Neuronal stem cell (in vitro differentiated cells): ENCODE data around the gene TRPM2.

ENCODE experiments used
- DNase-seq: peaks from one replicate; pipeline ENCODE4 v3.0.0-alpha.2; 2013; ENCODE audit warnings: low spot score
- H2AFZ ChIP-seq: one replicate; pipeline ENCODE4 v1.6.1; 2013; ENCODE audit warnings: mild to moderate bottlenecking, low read length, inconsistent platforms
- H2AK5ac ChIP-seq: 2 replicates; pipeline ENCODE4 v1.6.1; 2013; ENCODE audit warnings: low read depth, mild to moderate bottlenecking, inconsistent platforms, low read length, moderate library complexity, mixed read lengths
- H2BK120ac ChIP-seq: 2 replicates; pipeline ENCODE4 v1.6.1; 2013; ENCODE audit warnings: low read depth, mild to moderate bottlenecking, inconsistent platforms, low read length, moderate library complexity, mixed read lengths
- H2BK12ac ChIP-seq: one replicate; pipeline ENCODE4 v1.6.1; 2013; ENCODE audit warnings: low read length, inconsistent platforms
- H2BK15ac ChIP-seq: 2 replicates; pipeline ENCODE4 v1.6.1; 2013; ENCODE audit warnings: mild to moderate bottlenecking, low read length, inconsistent platforms, mixed read lengths
- H2BK5ac ChIP-seq: one replicate; pipeline ENCODE4 v1.6.1; 2013; ENCODE audit warnings: inconsistent platforms, mild to moderate bottlenecking, low read length, moderate library complexity
- H3K14ac ChIP-seq: one replicate; pipeline ENCODE4 v1.6.1; 2013; ENCODE audit warnings: low read length, inconsistent platforms
- H3K18ac ChIP-seq: 2 replicates; pipeline ENCODE4 v1.6.1; 2013; ENCODE audit warnings: low read length, inconsistent platforms
- H3K23ac ChIP-seq: 2 replicates; pipeline ENCODE4 v1.6.1; 2013; ENCODE audit warnings: low read depth, mild to moderate bottlenecking, mixed read lengths, low read length, inconsistent platforms; ENCODE audit not compliant: poor library complexity
- H3K27ac ChIP-seq: replicated peaks from 3 replicates; pipeline ENCODE4 v1.5.1; 2013; ENCODE audit warnings: low read length, inconsistent platforms
- H3K27me3 ChIP-seq, 3 experiments: 2 replicates each; pipeline ENCODE4 v1.6.1; 2013; ENCODE audit warnings: low read length in 3 of 3, mild to moderate bottlenecking in 2 of 3, inconsistent platforms in 1 of 3, low read depth in 1 of 3, mixed read lengths in 1 of 3, moderate library complexity in 1 of 3; ENCODE audit not compliant: control insufficient read depth in 3 of 3, insufficient read depth in 3 of 3
- H3K36me3 ChIP-seq, 2 donors: replicated peaks in 1 of 2; 2 replicates each; pipeline ENCODE4 v1.6.1; 2013; ENCODE audit warnings: low read length in 2 of 2; ENCODE audit not compliant: control insufficient read depth in 2 of 2, insufficient read depth in 2 of 2
- H3K4ac ChIP-seq: 2 replicates; pipeline ENCODE4 v1.6.1; 2013; ENCODE audit warnings: inconsistent platforms, mild to moderate bottlenecking, low read length, moderate library complexity
- H3K4me1 ChIP-seq, 2 donors: 1 replicate in 1 of 2; 2 replicates in 1 of 2; pipeline ENCODE4 v1.6.1; 2013; ENCODE audit warnings: low read length in 2 of 2, low read depth in 1 of 2; ENCODE audit not compliant: control insufficient read depth in 2 of 2, insufficient read depth in 1 of 2
- H3K4me2 ChIP-seq: one replicate; pipeline ENCODE4 v1.6.1; 2013; ENCODE audit warnings: mild to moderate bottlenecking, low read length, inconsistent platforms; ENCODE audit not compliant: insufficient read depth, poor library complexity, severe bottlenecking
- H3K4me3 ChIP-seq, 2 donors: 2 replicates each; pipeline ENCODE4 v1.5.1; 2013; ENCODE audit warnings: low read length in 2 of 2, mild to moderate bottlenecking in 2 of 2, inconsistent platforms in 1 of 2, moderate library complexity in 1 of 2
- H3K79me1 ChIP-seq: one replicate; pipeline ENCODE4 v1.6.1; 2013; ENCODE audit warnings: low read depth, mild to moderate bottlenecking, inconsistent platforms, low read length, moderate library complexity
- H3K9ac ChIP-seq: one replicate; pipeline ENCODE4 v1.6.1; 2013; ENCODE audit warnings: mild to moderate bottlenecking, low read depth, low read length, inconsistent platforms; ENCODE audit not compliant: poor library complexity
- H3K9me3 ChIP-seq, 2 donors: replicated peaks in 1 of 2; 2 replicates each; pipeline versions ENCODE3 to v1.6.1; 2013; ENCODE audit warnings: low read length in 2 of 2, mild to moderate bottlenecking in 2 of 2, inconsistent platforms in 1 of 2, low read depth in 1 of 2, mixed read lengths in 1 of 2, moderate library complexity in 1 of 2; ENCODE audit not compliant: control insufficient read depth in 2 of 2, insufficient read depth in 1 of 2
- H4K8ac ChIP-seq: one replicate; pipeline ENCODE4 v1.6.1; 2013; ENCODE audit warnings: low read depth, mild to moderate bottlenecking, inconsistent platforms, low read length, moderate library complexity
- H4K91ac ChIP-seq: one replicate; pipeline ENCODE4 v1.6.1; 2013; ENCODE audit warnings: low read length, low read depth, mild to moderate bottlenecking, inconsistent platforms; ENCODE audit not compliant: poor library complexity
- WGBS, 2 donors: extraction: QIAGEN DNeasy Blood & Tissue Kit; methylation state at CpG; one replicate each; pipeline ENCODE4 v1.1.7; 2013; ENCODE audit warnings: missing lambda C conversion rate in 2 of 2, mixed read lengths in 1 of 2; ENCODE audit not compliant: insufficient read length in 2 of 2, insufficient replicate concordance in 1 of 2; ENCODE audit errors: extremely low coverage in 2 of 2; 5-methylcytosine and 5-hydroxymethylcytosine counted together

TRPM2 gene

GRCh38 chr21:44364151-44365053, 11.0 kb downstream of the TRPM2 start:
- no peak overlapping the region for H4K8ac ChIP-seq
- H3K27me3 ChIP-seq, result peaks cover 0 to 20% (median 8%) of the 10 kb centered on the region in 3 experiments
- H3K79me1 ChIP-seq, result no peaks in the 10 kb centered on the region
- peaks cover 0 to 6% of the 10 kb centered on the region in 2 donors for H3K9me3 ChIP-seq
- H3K4me3 ChIP-seq, result no peak overlapping the region
- no peak overlapping the region for H2BK120ac ChIP-seq
- no CpG with 5 or more reads among the region's 22 CpGs for WGBS, 2 donors
- no peak overlapping the region for H3K9ac ChIP-seq
- H3K4me1 ChIP-seq, result no peaks in the 10 kb centered on the region
- no peak overlapping the region for H2BK12ac ChIP-seq
- H3K36me3 ChIP-seq, result no peaks in the 10 kb centered on the region
- no peak overlapping the region for H3K4me2 ChIP-seq
- H3K27ac ChIP-seq, result no peak overlapping the region
- no peak overlapping the region for H2BK15ac ChIP-seq
- no peak overlapping the region for H3K18ac ChIP-seq
- H2AK5ac ChIP-seq, result no peak overlapping the region
- H4K91ac ChIP-seq, result no peak overlapping the region
- H2AFZ ChIP-seq, result no peak overlapping the region
- no peak overlapping the region for H3K4ac ChIP-seq
- H2BK5ac ChIP-seq, result no peak overlapping the region
- no peak overlapping the region for H3K14ac ChIP-seq
- no peak overlapping the region for H3K23ac ChIP-seq
- no peak for DNase-seq

- Histone ChIP-seq H2AK5ac (no peak overlapping the region), H3K4me2 (no peak overlapping the region), H3K14ac (no peak overlapping the region), H3K9me3 (peaks cover 0 to 6% of the 10 kb centered on the region in 2 donors), H3K36me3 (no peaks in the 10 kb centered on the region), H3K79me1 (no peaks in the 10 kb centered on the region), H2AFZ (no peak overlapping the region), H3K4me1 (peaks cover 0 to 3% of the 10 kb centered on the region in 2 donors), H4K91ac (no peak overlapping the region), H3K27me3 (peaks cover 0 to 26% (median 14%) of the 10 kb centered on the region in 3 experiments), H2BK120ac (no peak overlapping the region), H3K9ac (no peak overlapping the region), H2BK5ac (no peak overlapping the region), H4K8ac (no peak overlapping the region), H2BK15ac (no peak overlapping the region), H3K23ac (no peak overlapping the region), H3K27ac (no peak overlapping the region), H3K18ac (no peak overlapping the region), H2BK12ac (no peak overlapping the region), H3K4ac (no peak overlapping the region), H3K4me3 (no peak overlapping the region)
- DNase-seq, result no peak
- no CpG with 5 or more reads among the region's 18 CpGs for WGBS, 2 donors
These were observed 12.0 kb downstream of the TRPM2 start for GRCh38 chr21:44365251-44365966.

GRCh38 chr21:44365967-44366585, 12.7 kb downstream of the TRPM2 start:
- Histone ChIP-seq H3K23ac (no peak overlapping the region), H3K4me3 (no peak overlapping the region), H2BK15ac (peak overlapping the region; percentile 91), H4K91ac (no peak overlapping the region), H2AFZ (no peak overlapping the region), H3K4me2 (no peak overlapping the region), H3K9me3 (peaks cover 0 to 6% of the 10 kb centered on the region in 2 donors), H2BK5ac (no peak overlapping the region), H2BK12ac (peak overlapping the region; percentile 58), H3K4me1 (peaks cover 0 to 5% of the 10 kb centered on the region in 2 donors), H2AK5ac (no peak overlapping the region), H3K9ac (no peak overlapping the region), H3K4ac (no peak overlapping the region), H3K79me1 (no peaks in the 10 kb centered on the region), H2BK120ac (no peak overlapping the region), H3K36me3 (no peaks in the 10 kb centered on the region), H4K8ac (no peak overlapping the region), H3K14ac (no peak overlapping the region), H3K27ac (no peak overlapping the region), H3K18ac (peak overlapping the region; percentile 38), H3K27me3 (peaks cover 0 to 31% (median 18%) of the 10 kb centered on the region in 3 experiments)
- WGBS, 2 donors, result no CpG with 5 or more reads among the region's 22 CpGs
- DNase-seq, result no peak
